Stimulated activated CD8-positive, alpha-beta memory T cell treated with anti-CD3 and anti-CD28 coated beads, Interleukin-7, amount 100 ng/mL, for 48 hours (primary cell): ENCODE measurements around the gene MLH1.
"Not testable (repeated sequence)": the region's sequence is repeated elsewhere in the genome, so short reads cannot be mapped to it uniquely, and the experiment has no call there.

Experiments used
- DNase-seq, 2 donors: peaks; one replicate each; pipeline ENCODE4 v3.0.0-alpha.2; 2020; ENCODE audit warnings: low read depth in 1 of 2; ENCODE audit errors: extremely low read depth in 1 of 2

Gene MLH1

DNA sequence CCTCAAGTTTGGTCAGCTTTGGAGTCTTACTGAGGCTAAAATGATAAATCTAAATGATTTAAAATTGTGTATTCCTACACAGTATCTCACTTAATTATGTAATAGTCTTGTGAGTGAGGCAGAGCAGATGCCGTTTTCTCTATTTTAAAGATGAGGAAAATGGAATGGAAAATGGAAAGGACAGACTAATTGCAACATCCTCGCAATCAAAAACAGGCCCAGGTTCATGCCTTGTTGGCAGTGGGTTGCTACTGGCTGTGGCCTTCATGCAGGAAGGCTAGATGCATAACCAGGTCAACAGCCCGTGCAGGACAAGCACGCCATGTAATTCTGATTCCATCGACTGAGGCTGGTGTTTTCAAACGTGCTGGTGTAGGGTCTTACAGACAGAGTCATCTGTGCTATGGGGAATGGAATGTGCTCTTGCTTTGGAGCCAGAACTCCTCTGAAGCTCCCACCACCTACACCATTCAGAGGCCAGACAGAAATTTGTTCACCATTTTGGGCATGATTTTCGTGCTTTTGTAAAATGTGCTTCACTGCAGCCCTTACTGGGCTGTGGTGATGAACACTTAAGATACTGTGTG, 37.9 kb downstream of the MLH1 start:
- DNase-seq: no peak

DNA sequence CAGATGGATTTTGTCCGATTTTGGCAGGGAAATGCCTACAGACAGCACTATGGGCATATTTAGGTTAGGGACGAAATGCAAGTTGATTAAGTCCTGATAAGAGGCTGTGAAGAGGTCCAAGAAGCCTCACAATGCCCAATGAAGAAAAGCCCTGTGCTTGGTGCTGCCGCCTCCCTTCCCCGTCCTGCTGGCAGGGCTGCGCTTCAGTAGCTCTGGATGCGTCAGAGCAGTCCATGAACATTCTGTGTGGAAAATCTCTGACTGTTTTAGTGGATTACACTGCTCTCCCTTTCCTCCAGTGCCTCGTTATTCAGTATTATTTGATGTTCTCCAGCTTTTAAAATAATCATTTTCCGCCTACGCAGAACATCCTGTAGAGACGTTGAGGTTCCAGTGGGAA, 39.6 kb downstream of the MLH1 start:
- no peak for DNase-seq

DNA sequence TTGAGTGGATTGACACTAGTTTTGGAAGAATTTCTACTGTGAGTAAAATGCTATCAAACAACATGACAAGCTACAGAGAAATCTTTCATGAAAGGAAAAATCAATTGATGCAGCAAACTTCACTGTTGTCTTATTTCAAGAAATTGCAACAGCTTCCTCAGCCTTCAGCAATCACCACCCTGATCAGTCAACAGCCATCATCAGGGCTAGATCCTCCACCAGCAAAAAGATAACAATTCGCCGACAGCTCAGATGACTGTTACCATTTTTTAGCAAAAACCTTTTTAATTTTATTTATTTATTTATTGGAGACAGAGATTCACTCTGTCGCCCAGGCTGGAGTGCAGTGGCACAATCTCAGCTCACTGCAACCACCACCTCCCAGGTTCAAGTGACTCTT, 44.0 kb downstream of the MLH1 start:
- no peak for DNase-seq

DNA sequence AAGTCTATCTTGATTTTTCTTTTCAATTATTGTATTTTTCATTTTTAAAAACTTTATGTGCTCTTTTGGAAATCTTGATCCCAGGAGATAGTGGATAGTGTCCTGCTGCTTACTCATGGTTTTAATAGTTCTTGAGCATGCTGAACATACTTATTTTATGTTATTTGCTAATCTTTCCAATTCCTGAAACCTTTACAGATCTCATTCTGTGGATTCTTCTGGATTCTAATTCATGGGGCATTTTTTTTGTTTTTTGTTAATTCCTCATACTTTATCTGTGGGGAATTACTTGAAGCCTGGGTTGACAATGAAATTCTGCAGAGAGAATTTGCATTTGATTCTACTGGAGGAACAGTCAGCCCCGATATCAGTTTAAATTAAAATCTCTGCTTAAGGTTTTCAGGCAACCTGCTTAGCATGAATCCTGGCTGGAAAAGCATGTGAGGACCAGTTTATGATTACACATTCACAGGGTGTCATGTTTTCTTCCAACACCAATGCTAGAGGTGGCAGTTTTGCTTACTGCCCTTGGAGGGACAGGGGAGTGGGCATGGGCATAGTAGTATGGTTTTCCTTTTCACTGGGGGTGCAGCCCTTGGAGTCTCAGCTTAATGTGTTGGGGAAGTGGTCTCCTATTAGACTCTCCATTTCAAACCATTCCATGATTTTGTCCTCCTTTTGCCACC, 46.0 kb downstream of the MLH1 start:
- no peak for DNase-seq

DNA sequence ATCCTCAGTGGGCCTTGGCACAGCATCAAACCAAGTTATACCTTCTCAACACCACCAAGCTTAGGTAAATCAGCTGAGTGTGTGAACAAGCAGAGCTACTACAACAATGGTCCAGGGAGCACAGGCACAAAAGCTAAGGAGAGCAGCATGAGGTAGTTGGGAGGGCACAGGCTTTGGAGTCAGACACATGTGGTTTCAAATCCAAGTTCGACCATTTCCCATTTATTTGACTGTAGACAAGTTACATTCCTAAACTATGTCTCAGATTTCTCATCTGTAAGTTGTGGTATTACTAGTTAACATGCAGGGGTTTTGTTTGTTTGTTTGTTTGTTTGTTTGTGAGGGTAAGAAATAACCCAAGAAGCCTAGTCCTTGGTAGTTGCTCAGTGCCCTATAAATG, 46.9 kb downstream of the MLH1 start:
- DNase-seq: no peak

DNA sequence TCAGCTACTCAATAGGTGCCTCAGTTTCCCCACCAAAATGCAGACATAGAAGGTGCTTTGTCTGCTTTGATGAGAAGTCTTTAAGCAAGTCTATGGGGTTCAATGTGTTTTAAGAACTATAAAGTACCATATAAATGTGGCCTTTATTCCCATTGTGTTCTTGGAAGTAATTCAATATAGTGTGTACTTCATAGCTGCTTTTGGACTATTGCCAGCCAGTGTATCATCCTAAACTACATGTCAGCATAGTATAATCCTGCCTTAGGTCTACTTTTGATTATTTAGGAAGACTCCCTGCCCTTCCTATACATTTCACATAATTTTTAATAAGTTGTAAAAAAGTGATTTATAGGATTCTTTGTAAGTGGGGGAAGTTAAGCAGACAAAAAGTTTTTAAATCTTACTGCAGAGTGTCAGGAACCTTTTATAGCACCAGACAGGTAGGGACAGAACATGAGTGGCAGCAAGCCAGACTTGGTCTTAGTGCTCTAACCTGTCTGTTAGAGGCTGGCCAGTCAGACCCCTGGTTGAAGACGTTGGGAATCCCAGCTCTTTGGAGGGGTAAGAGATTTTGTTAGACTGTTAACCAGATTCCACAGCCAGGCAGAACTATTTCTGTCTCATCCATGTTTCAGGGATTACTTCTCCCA, 48.4 kb downstream of the MLH1 start:
- no peak for DNase-seq

DNA sequence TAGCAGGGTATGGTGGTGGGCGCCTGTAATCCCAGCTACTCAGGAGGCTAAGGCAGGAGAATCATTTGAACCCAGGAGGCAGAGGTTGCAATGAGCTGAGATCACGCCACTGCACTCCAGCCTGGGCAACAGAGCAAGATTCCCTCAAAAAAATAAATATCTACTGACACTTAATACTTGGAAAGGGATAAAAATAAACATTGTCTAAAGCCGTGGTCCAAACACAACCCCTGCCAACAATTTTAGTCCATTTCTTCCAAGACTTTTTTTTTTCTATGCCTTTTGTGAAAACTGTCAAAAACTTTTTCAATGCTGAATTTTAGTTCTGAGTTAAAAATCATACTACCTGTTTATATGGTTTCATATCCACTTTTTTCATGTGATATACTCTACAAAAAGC, 49.4 kb downstream of the MLH1 start:
- DNase-seq: not testable (repeated sequence)

DNA sequence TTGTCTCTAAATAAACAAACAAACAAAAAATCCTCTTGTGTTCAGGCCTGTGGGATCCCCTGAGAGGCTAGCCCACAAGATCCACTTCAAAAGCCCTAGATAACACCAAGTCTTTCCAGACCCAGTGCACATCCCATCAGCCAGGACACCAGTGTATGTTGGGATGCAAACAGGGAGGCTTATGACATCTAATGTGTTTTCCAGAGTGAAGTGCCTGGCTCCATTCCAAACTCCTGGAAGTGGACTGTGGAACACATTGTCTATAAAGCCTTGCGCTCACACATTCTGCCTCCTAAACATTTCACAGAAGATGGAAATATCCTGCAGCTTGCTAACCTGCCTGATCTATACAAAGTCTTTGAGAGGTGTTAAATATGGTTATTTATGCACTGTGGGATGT, 57.0 kb downstream of the MLH1 start:
- DNase-seq: no peak

DNA sequence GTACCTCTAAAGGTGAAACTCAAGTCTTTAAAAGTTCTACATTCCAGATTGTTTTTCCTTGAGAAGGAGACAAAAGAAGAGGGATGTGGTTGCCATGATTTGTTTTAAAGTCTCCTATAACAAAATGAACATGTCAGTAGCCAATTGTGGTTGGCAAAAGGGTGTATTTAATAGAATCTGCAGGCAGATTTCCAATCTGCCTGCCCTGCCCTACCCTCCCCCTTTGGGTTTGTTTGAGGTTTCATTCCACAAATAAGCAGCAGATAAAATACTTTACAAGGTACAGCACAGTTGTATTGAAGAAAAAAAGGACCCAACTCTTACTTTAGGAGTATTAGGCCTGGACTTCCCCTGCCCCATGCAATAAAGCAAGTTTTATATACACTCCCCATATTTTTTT, 59.5 kb downstream of the MLH1 start:
- DNase-seq: no peak

DNA sequence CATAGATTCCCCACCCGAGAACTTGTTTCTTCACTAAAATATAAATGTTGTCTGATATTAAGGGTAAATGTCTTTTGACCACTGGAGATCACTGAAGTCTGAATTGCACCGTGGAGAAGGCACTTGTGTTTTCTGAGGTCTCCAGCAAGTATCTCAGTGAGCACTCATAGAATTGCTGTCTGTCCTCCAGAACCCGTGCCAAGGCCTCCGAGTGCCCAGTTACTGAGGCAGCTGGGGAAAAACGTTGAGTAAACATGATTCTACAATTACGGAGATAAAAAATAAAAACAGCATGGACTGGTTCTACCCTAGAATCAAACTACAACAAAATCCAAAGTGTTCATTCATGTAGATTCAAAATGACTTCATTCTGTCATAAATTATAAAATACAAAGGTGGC, 60.0 kb downstream of the MLH1 start:
- DNase-seq: no peak

DNA sequence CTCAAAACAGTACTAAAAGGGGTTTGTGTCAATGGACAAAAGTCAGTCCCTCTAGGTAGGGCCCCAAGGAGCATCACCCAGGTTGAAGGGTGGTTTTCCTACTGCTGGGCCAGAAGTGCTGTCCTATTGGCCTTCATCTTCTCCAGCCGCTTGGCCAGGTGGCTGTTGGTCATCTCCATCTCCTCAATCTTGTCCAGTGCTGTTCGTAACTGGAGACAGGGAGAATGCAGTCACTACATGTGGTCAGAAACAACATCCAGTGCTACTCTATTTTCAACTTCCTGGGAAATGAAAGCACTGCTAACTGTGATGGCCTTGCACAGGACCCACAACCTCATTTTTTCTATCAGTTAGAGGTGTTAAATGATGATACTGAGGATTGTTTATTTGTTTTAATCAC, 60.4 kb downstream of the MLH1 start:
- DNase-seq: no peak

DNA sequence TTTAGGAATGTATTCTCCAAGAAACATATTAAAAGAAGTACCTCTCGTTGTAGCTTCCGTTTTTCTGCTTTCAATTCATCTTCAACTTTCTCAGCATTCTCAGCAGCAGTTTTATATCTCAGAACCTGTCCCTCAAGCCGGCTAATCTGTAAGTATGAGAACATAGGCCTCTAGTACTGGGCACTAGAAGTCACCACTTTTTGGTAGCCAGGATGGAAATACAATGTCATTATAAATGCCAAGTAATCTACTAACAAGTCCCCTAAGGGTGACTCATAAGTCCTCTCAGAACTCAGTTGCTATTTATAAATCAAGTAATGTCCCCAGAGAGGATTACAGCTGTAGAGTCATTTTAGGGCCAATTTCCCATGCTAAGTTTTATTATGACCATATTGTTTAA, 61.1 kb downstream of the MLH1 start:
- no peak for DNase-seq

DNA sequence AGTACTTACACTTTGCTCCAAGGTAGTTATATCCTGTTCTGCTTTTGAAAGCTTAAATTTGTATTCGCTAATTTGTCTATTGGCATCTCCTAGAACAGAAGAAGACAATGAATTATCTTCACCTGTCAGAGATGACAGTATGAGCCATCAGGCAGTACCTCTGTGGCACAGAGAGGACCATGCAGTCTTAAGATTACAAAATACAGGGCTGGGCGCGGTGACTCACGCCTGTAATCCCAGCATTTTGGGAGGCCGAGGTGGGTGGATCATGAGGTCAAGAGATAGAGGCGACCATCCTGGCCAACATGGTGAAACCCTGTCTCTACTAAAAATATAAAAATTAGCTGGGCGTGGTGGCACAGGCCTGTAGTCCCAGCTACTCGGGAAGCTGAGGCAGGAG, 61.8 kb downstream of the MLH1 start:
- not testable (repeated sequence) for DNase-seq

DNA sequence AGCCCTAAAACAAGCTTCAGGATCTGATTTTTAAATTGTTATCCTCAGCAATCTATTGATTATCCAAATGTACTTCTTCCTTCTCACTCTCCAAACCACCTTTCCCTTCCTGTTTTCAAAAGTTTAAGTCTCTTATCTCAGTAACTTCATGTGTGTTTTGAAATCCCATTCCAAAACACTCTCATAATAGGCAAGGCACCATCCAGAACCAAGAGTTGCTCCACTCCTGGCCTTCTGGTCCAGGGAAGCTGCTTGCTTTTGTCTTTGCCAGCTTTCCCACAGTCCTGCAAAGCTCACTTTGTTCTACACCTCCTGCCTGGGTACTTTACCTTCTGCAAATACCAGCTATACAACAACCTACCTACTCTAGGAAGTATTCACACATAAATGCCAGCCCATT, 63.5 kb downstream of the MLH1 start:
- no peak for DNase-seq

DNA sequence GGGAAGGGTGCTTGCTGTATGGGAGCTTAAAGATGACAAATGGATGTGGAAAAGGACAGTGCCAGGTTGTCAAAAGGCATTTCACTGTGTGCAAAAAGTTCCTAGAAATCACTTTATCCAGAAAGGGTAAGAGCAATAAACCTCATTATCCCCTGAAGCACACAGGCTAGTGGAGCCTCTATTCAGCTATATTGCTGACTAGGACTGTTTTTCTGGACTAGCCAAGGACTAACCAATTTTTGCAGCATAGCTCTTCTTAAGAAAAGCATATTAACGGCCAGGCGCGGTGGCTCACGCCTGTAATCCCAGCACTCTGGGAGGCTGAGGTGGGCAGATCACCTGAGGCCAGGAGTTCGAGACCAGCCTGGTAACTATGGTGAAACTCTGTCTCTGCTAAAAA, 64.8 kb downstream of the MLH1 start:
- DNase-seq: no peak

DNA sequence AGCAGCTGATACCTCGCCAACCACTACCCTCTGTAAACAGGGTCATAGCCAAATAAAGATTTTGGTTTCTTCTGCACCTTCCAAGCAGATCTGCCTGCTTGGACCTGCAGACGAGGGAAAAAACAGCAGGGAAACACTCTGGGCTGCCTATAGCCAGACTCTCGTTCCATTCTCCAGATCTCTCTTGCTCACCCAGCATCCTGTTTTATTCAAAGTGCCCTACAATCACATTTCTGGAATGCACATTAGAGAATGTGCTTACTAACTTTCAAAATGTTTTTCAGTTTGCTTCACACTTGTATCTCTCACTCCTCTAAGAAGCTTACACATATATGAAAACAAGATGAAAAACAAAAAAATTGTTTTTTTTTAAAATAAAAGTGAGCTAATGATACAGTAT, 71.4 kb downstream of the MLH1 start:
- no peak for DNase-seq

DNA sequence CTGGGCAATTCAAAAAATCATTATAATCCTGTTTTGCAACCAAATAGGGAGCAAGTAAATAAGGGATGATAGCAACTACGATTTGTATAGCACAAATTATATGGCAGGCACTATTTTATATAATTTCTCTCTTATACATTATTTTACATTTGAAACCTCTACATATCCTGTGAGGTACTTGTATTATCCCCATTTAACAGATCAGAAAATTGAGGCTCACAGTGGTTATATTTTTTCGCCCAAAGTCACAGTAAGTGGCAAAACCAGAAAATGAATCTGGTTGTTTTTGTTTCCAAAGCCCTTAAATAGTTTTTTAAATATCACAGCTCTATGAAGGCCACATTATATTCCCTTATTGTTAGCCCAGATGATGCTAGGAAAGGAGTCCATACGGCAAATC, 74.3 kb downstream of the MLH1 start:
- DNase-seq: no peak

DNA sequence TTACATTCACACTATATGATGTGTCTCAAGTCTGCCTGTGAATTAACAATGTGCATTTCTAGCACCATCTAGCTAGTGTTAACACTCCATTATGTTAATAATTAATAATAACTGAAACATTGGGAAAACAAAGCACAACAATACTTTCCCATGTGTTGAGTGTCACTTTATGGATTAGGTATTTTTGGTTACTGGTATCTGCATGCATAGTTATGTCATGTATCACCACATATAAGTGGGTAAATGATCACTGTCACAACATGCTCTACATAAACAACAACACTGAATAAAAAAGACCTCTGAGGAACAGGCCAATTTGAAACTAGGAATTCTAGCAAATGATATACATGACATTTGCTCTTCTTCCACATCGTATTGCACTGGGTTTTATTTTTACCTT, 74.7 kb downstream of the MLH1 start:
- no peak for DNase-seq

DNA sequence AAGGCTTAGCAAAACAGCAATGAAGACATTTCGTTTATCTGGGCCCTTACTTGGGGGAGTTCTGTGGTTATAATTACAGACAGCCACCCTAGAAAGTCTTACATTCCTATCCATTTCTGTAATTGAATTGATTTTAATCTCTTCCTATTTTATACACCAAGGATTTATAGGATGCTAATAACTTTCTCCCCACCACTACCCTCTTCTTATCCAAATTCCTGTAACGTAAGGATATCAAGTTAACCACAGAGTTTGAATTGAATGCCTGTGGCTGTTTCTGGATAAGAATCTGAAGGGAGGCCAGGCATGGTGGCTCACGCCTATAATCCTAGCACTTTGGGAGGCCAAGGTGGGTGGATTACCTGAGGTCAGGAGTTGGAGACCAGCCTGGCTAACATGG, 78.6 kb downstream of the MLH1 start:
- no peak for DNase-seq

DNA sequence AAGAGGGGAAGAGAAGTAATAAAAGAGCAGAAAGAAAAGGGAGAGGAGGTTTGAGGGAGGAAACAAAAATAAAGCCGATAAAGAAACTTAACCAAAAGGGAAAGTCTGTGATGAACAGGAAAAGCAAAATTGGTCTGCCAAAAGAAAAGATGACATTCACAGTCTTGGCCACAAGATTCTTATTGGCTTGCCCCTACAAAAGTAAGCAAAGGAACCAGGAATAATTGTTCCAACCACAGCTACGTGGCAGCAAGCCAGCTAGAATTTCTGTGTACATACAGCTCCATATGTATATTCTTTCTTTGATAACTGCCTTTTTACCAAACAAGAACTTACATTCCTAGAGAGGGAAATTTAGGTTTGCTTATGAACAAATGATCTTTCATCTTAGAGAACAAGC, 79.6 kb downstream of the MLH1 start:
- DNase-seq: no peak

DNA sequence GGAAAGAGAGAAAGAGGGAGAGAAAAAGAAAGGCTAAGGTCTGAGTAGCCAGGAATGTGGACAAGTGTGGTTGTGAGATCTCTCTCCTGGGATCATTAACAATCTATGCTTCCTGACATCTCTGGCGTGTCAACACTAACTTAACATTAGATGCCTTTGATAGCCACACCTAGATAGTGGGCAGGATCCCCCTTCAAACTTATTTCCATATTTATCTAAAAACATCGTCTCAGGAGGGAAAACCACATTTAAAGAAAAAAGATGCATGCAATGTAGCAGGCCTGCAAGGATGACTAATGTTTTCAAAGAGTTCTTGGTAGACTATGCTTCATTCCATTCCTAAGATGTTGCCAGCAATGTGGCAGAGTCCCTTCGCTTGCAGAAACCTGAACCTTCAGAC, 80.9 kb downstream of the MLH1 start:
- no peak for DNase-seq

DNA sequence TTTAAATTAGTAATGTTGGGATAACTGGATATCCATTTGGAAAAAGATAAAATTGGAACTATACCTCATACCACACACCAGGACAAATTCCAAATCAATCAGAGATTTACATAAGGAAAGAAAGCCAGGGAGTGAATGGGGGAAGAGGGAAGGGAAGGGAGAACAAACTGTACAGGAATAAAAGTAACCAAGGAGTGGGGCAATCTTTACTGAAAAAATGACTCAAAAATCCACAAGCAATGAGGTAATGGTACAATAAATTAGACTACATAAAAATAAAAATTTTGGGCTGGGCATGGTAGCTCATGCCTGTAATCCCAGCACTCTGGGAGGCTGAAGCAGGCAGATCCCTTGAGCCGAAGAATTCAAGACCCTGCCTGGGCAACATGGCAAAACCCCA, 82.6 kb downstream of the MLH1 start:
- no peak for DNase-seq

DNA sequence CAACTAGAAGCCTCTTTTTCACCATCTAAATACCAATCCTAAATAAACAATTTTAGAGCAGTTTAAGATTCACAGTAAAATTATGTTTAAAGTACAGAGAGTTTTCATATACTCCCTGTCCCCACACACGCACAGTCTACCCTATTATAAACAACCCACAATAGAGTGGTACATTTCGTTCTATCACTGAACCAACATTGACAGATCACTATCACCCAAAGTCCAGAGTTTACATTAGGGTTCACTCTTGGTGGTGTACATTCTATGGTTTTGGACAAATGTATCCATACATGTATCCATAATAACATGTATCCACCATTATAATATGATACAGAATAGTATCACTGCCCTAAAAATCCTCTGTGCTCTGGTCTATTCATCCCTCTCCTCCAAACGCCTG, 89.0 kb downstream of the MLH1 start:
- no peak for DNase-seq
